Fibroblast of villous mesenchyme (primary cell): Measurements from ENCODE around the gene CD1E. TPM values are rescaled to one million over a fixed set of nuclear protein-coding genes. Genes with fewer than 3 reads are reported as not detected.

Experiments
- DNase-seq: peaks from one replicate; pipeline ENCODE4 v3.0.0-alpha.2; 2010; ENCODE audit warnings: low read depth
- H3K4me3 ChIP-seq: 2 replicates; pipeline ENCODE4 v1.5.1; 2011; ENCODE audit warnings: low read depth, mild to moderate bottlenecking, low read length
- CTCF ChIP-seq: IDR thresholded peaks from 2 replicates; pipeline ENCODE4 v1.5.1; 2012; ENCODE audit warnings: low read depth, mild to moderate bottlenecking, low read length; ENCODE audit not compliant: insufficient read depth
- total RNA-seq: library from RNA; depleted of rRNA; stranded (reverse); fragments of >200 nt; gene quantifications from 2 replicates; pipeline ENCODE4 v1.2.3, GENCODE V29; 2012

Gene CD1E
- total RNA-seq, 1 donor = not detected

- TF ChIP-seq CTCF = no peak
- no peak for DNase-seq
- no peak overlapping the region for H3K4me3 ChIP-seq
Measured at GRCh38 chr1:158329300-158329699, 24.4 kb upstream of the CD1E start.

GRCh38 chr1:158329733-158330132 is 24.0 kb upstream of the CD1E start:
- H3K4me3 ChIP-seq = no peak overlapping the region
- TF ChIP-seq CTCF = peak; percentile 12
- DNase-seq = no peak

GRCh38 chr1:158330391-158331105 is 23.1 kb upstream of the CD1E start:
- H3K4me3 ChIP-seq = no peak overlapping the region
- no peak for DNase-seq
- no peak for TF ChIP-seq CTCF

- no peak for DNase-seq
- H3K4me3 ChIP-seq = no peak overlapping the region
- TF ChIP-seq CTCF = no peak
Measured at GRCh38 chr1:158331106-158331425, 22.6 kb upstream of the CD1E start.

- no peak for TF ChIP-seq CTCF
- H3K4me3 ChIP-seq = no peak within 1 kb of the TSS
- DNase-seq = no peak
Measured at GRCh38 chr1:158331481-158332150, 22.1 kb upstream of the CD1E start, which contains the start of gene CD1B. TSS of gene CD1B (minus strand) at chr1:158331531. CDS start at chr1:158331423, 108 bp downstream.

GRCh38 chr1:158333405-158334155 is 20.1 kb upstream of the CD1E start:
- DNase-seq = no peak

More at GRCh38 chr1:158333405-158334155, 20.1 kb upstream of the CD1E start:
- no peak overlapping the region for H3K4me3 ChIP-seq
- TF ChIP-seq CTCF = no peak
